Measurements from ENCODE around the gene COPB1.
"Not testable (repeated sequence)": the region's sequence is repeated elsewhere in the genome, so short reads cannot be mapped to it uniquely, and the experiment has no call there.

The COPB1 gene

DNA sequence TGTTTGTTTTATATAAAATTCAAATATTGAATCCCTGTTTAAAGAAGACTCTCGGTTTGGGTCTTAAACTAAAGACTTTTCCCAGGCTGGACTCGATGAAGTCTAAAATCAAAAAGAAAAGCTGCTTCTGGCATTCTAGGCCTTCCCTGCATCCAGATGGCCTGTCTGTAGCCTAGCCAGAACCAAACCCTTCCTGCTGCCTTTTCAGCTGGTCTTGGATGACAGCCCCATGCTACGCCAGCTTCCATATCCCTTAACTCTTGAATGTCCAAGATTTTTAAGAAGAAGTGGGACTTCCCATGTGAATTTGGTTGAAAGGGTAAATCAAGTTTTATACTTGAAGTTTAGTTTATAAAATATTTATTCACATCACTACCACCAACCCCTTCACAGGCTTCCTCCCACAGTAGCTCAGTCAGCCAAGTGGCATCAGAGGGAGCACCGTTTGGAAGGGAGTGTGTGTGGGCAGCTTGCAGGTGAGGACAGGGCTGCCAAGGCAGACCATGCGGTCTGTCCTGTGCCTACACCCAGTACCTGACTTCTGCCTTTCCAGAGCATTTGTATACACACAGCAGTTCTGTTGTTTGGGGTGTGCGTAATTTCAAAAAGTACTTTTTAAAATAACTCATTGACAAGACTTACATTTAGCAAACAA lies 38.8 kb upstream of the COPB1 start:
- no peak for ATAC-seq
- TF ChIP-seq OSR1 (CRISPR knock-in tag; IDR thresholded peaks at IDR 0.05) (no peak), POU6F1 (CRISPR knock-in tag; IDR thresholded peaks at IDR 0.05; ENCODE audit: borderline replicate concordance, low read depth) (no peak), ARNTL (CRISPR knock-in tag; IDR thresholded peaks at IDR 0.05; ENCODE audit: borderline replicate concordance, low read depth) (no peak), PPARA (CRISPR knock-in tag; IDR thresholded peaks at IDR 0.05; ENCODE audit: borderline replicate concordance) (no peak), GLIS3 (CRISPR knock-in tag; IDR thresholded peaks at IDR 0.05) (no peak), ZFP3 (CRISPR knock-in tag; IDR thresholded peaks at IDR 0.05) (no peak), RARB (CRISPR knock-in tag; IDR thresholded peaks at IDR 0.05) (no peak), CREB5 (CRISPR knock-in tag; IDR thresholded peaks at IDR 0.05; ENCODE audit: low read depth) (no peak), TOX (CRISPR knock-in tag; IDR thresholded peaks at IDR 0.05; ENCODE audit: borderline replicate concordance) (no peak), ZFP30 (CRISPR knock-in tag; IDR thresholded peaks at IDR 0.05) (no peak), TCF4 (CRISPR knock-in tag; IDR thresholded peaks at IDR 0.05; ENCODE audit: borderline replicate concordance) (no peak), ESRRG (CRISPR knock-in tag; IDR thresholded peaks at IDR 0.05) (no peak), ZC3H10 (CRISPR knock-in tag; IDR thresholded peaks at IDR 0.05) (no peak), SNAI2 (CRISPR knock-in tag; IDR thresholded peaks at IDR 0.05) (no peak), CSRNP3 (CRISPR knock-in tag; IDR thresholded peaks at IDR 0.05) (no peak), BACH2 (CRISPR knock-in tag; IDR thresholded peaks at IDR 0.05; ENCODE audit: borderline replicate concordance) (no peak)
- TF ChIP-seq, protein P1, sequence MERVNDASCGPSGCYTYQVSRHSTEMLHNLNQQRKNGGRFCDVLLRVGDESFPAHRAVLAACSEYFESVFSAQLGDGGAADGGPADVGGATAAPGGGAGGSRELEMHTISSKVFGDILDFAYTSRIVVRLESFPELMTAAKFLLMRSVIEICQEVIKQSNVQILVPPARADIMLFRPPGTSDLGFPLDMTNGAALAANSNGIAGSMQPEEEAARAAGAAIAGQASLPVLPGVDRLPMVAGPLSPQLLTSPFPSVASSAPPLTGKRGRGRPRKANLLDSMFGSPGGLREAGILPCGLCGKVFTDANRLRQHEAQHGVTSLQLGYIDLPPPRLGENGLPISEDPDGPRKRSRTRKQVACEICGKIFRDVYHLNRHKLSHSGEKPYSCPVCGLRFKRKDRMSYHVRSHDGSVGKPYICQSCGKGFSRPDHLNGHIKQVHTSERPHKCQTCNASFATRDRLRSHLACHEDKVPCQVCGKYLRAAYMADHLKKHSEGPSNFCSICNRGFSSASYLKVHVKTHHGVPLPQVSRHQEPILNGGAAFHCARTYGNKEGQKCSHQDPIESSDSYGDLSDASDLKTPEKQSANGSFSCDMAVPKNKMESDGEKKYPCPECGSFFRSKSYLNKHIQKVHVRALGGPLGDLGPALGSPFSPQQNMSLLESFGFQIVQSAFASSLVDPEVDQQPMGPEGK (CRISPR knock-in tag; IDR thresholded peaks at IDR 0.05; ENCODE audit: borderline replicate concordance): no peak
- TF ChIP-seq, protein P2, sequence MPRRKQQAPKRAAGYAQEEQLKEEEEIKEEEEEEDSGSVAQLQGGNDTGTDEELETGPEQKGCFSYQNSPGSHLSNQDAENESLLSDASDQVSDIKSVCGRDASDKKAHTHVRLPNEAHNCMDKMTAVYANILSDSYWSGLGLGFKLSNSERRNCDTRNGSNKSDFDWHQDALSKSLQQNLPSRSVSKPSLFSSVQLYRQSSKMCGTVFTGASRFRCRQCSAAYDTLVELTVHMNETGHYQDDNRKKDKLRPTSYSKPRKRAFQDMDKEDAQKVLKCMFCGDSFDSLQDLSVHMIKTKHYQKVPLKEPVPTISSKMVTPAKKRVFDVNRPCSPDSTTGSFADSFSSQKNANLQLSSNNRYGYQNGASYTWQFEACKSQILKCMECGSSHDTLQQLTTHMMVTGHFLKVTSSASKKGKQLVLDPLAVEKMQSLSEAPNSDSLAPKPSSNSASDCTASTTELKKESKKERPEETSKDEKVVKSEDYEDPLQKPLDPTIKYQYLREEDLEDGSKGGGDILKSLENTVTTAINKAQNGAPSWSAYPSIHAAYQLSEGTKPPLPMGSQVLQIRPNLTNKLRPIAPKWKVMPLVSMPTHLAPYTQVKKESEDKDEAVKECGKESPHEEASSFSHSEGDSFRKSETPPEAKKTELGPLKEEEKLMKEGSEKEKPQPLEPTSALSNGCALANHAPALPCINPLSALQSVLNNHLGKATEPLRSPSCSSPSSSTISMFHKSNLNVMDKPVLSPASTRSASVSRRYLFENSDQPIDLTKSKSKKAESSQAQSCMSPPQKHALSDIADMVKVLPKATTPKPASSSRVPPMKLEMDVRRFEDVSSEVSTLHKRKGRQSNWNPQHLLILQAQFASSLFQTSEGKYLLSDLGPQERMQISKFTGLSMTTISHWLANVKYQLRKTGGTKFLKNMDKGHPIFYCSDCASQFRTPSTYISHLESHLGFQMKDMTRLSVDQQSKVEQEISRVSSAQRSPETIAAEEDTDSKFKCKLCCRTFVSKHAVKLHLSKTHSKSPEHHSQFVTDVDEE (CRISPR knock-in tag; IDR thresholded peaks at IDR 0.05): no peak

DNA sequence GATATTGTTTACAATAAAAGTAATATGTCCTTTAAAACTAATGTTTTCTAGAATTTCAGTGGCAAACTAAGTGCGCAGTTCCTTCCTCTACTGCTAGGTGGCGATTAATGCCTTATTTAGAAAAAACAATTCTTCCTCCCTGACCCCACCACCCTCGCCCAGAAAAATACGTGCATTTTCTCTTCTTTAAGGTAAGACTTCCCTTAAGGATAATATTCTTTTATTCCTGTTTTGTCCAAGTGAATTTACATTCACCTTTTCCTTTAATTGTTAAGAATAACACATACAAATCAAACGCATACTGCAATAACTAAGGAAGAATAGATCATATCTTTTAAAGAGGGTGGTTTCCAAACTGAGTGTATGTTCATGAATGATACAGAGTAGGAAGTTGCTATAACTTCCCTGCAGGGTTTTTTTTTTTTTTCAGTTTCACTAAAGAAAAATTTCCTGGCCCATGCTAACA lies 37.6 kb upstream of the COPB1 start:
- TF ChIP-seq CREB5 (CRISPR knock-in tag; IDR thresholded peaks at IDR 0.05; ENCODE audit: low read depth) (no peak), GLIS3 (CRISPR knock-in tag; IDR thresholded peaks at IDR 0.05) (no peak), ZFP3 (CRISPR knock-in tag; IDR thresholded peaks at IDR 0.05) (no peak)
- TF ChIP-seq, protein P2 (CRISPR knock-in tag; IDR thresholded peaks at IDR 0.05): no peak
- peak; percentile 70 for ATAC-seq

- not testable (repeated sequence) for ATAC-seq
Observed at GRCh38 chr11:14535166-14535565, 35.6 kb upstream of the COPB1 start.

Measured in SK-N-SH treated with all-trans-retinoic acid at 6 μM for 48 hours (cell line).